ENCODE measurements around the gene ASPA.

ASPA gene

GRCh38 chr17:3485481-3486068, 9.8 kb downstream of the ASPA start:
- FAIRE-seq: no peak
- no peak for TF ChIP-seq CTCF (IDR thresholded peaks at IDR 0.05; ENCODE audit: insufficient read depth, missing control alignments)
- DNase-seq (ENCODE audit: insufficient read length, low spot score): no peak

GRCh38 chr17:3497101-3497500, 21.3 kb downstream of the ASPA start:
- TF ChIP-seq CTCF (IDR thresholded peaks at IDR 0.05; ENCODE audit: insufficient read depth, missing control alignments): no peak
- DNase-seq (ENCODE audit: insufficient read length, low spot score) (no peak), FAIRE-seq (no peak)

GRCh38 chr17:3501344-3501743, 25.5 kb downstream of the ASPA start:
- DNase-seq (ENCODE audit: insufficient read length, low spot score) (no peak), FAIRE-seq (no peak)
- TF ChIP-seq CTCF (IDR thresholded peaks at IDR 0.05; ENCODE audit: insufficient read depth, missing control alignments): no peak

- no peak for FAIRE-seq
- TF ChIP-seq CTCF (IDR thresholded peaks at IDR 0.05; ENCODE audit: insufficient read depth, missing control alignments): no peak
- DNase-seq (ENCODE audit: insufficient read length, low spot score): no peak
These were observed 26.7 kb downstream of the ASPA start for GRCh38 chr17:3502466-3502865.

GRCh38 chr17:3503285-3503684, 27.5 kb downstream of the ASPA start:
- DNase-seq (ENCODE audit: insufficient read length, low spot score) (no peak), FAIRE-seq (no peak)
- TF ChIP-seq CTCF (IDR thresholded peaks at IDR 0.05; ENCODE audit: insufficient read depth, missing control alignments): no peak

- TF ChIP-seq CTCF (IDR thresholded peaks at IDR 0.05; ENCODE audit: insufficient read depth, missing control alignments): no peak
- no peak for FAIRE-seq
- no peak for DNase-seq (ENCODE audit: insufficient read length, low spot score)
These were observed 29.2 kb downstream of the ASPA start for GRCh38 chr17:3505008-3505407.

GRCh38 chr17:3506054-3506453, 30.3 kb downstream of the ASPA start:
- TF ChIP-seq CTCF (IDR thresholded peaks at IDR 0.05; ENCODE audit: insufficient read depth, missing control alignments): no peak

More at GRCh38 chr17:3506054-3506453, 30.3 kb downstream of the ASPA start:
- FAIRE-seq (no peak), DNase-seq (ENCODE audit: insufficient read length, low spot score) (no peak)

Measured in D721Med (cell line).